Lower leg skin (tissue), 3 donors: ENCODE measurements around the gene RASGRP2.
"Not testable (repeated sequence)": the region's sequence is repeated elsewhere in the genome, so short reads cannot be mapped to it uniquely, and the experiment has no call there.

Source experiments
- POLR2A ChIP-seq, 2 donors: fragments of 450-650 bp; IDR thresholded peaks; one replicate each; pipeline ENCODE4 v1.6.1; 2016 to 2017; ENCODE audit warnings: antibody characterized with exemption in 2 of 2, mild to moderate bottlenecking in 1 of 2, moderate library complexity in 1 of 2
- TF ChIP-seq, protein P1 (sequence below), 3 donors: fragments of 450-650 bp; IDR thresholded peaks; one replicate each; pipeline ENCODE4 v1.5.1; 2016; ENCODE audit warnings: antibody characterized with exemption in 3 of 3, mild to moderate bottlenecking in 3 of 3, moderate library complexity in 2 of 3

- TF ChIP-seq, protein P1, sequence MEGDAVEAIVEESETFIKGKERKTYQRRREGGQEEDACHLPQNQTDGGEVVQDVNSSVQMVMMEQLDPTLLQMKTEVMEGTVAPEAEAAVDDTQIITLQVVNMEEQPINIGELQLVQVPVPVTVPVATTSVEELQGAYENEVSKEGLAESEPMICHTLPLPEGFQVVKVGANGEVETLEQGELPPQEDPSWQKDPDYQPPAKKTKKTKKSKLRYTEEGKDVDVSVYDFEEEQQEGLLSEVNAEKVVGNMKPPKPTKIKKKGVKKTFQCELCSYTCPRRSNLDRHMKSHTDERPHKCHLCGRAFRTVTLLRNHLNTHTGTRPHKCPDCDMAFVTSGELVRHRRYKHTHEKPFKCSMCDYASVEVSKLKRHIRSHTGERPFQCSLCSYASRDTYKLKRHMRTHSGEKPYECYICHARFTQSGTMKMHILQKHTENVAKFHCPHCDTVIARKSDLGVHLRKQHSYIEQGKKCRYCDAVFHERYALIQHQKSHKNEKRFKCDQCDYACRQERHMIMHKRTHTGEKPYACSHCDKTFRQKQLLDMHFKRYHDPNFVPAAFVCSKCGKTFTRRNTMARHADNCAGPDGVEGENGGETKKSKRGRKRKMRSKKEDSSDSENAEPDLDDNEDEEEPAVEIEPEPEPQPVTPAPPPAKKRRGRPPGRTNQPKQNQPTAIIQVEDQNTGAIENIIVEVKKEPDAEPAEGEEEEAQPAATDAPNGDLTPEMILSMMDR (IDR thresholded peaks at IDR 0.05), result not testable (repeated sequence)
- TF ChIP-seq POLR2A (IDR thresholded peaks at IDR 0.05), result not testable (repeated sequence)
Observed at GRCh38 chr11:64701956-64702355, 42.0 kb downstream of the RASGRP2 start.
